Cardiac septum (tissue), 1 donor: ENCODE measurements around the gene AGRN. TPM values are rescaled to one million over a fixed set of nuclear protein-coding genes. Genes with fewer than 3 reads are reported as not detected.
"Not testable (repeated sequence)": the region's sequence is repeated elsewhere in the genome, so short reads cannot be mapped to it uniquely, and the experiment has no call there.

Source experiments
- DNase-seq: peaks from one replicate; pipeline ENCODE4 v3.0.0-alpha.2; 2020; ENCODE audit warnings: low spot score
- intact Hi-C: fragments of 100-400 bp; cut with DNase I; formaldehyde crosslinking; loops from one replicate; pipeline ENCODE4 v1.14.0; 2022
- total RNA-seq: library from RNA; stranded (reverse); fragmentation: NEBNext Ultra II Directional; extraction: Animal tissue kit (Norgen Biotek cat#: 25700); gene quantifications from one replicate; pipeline ENCODE4 v1.2.1, GENCODE V29; 2021
- donor health status: DM: no; HTN: no; CAD: no.

Gene AGRN
- total RNA-seq, 1 donor from 2014 or later = 27.0 TPM

- DNase-seq = no peak
- intact Hi-C loops = loop anchor here (10.0 kb wide), 1 partner anchor 54 kb away; the partner anchor contains the start of gene ISG15
Observed at GRCh38 chr1:1068517-1069055, 48.7 kb downstream of the AGRN start.

- DNase-seq = peak; percentile 84
- intact Hi-C loops = loop anchor here (10.0 kb wide), 1 partner anchor 54 kb away; the partner anchor contains the start of gene ISG15
Observed at GRCh38 chr1:1069056-1069710, 49.3 kb downstream of the AGRN start.

DNA sequence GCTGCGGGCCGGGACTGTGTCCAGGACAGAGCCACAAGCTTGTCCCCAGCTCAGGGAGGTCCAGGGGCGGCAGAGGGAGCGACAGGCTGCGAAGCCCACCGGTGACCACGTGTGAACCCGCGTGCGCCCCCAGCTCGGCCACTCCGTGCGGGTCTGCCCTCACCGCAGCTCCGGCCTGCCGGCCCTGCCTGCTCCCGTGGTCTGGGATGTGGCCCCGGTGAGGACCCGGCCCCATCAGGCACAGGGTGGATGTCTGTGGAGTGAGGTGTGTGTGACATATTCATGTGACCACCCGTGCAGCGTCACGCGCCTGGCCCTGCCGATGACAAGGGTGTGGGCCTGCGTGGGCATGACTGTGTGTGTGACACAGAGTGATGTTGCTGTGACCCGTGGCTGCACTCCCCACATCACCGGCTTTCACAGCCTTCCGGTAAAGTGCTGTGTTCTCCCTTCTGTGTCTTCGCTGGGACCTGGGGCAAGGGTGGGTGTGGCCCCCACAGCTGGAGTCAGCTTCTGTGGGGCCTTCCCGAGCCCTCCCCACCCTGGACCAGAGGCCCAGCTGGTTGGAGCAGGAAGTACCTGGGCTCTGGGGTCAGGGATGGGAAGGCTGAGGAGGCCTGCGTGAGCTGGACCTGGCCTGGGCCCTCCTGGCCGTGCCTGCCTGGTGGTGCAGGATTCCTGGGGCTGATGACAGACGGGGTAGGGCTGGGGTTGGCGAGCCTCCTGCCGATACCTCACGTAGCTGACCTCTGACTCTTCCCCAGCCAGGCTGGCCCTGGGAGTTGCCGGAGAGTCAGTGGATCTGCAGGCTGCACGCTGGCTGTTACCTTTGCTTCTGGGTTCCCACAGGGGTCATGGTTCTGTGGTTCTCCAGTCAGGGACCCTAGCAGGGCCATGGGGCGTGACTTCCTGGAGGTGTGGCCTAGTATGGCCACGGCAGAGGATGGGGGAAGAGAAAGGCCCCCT lies 50.1 kb downstream of the AGRN start:
- DNase-seq = no peak
- intact Hi-C loops = loop anchor here (10.0 kb wide), 1 partner anchor 55 kb away; the partner anchor contains the start of gene ISG15

DNA sequence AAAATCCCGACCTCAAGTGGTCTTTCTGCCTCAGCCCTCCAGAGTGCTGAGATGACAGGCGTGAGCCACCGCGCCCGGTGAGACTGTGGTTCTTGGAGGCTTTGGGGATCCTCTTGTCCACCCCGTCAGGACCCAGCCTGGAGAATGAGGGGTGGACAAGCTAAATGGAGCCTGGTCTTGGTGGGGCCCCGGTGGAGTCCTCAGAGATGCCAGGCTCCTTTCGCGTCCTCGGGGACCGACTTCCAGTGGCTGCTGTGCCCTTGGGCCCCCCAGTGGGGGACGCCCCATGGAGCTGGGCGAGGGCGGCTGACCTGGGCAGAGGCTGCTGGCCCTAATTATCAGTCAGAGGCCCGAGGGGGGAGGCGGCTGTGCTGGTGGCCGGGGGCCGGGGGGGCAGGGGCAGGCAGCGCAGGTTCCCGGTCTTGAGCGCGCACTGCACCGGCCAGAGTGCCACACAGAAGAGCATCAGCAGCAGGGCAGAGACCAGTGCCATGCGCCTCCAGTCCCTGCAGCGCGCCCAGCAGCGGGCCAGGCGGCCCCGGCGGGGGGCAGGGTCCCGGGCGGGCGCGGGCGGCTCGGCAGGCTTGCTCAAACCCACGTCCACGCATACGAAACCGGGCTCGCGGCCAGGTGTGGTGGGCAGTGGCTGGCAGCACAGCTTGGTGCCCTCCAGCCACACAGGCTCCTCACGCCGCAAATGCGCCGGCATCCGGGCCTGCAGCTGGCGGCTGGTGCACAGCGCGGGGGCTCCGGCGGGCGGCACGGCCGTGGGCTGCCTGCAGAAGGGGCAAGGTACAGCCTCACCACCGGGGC lies 51.8 kb downstream of the AGRN start:
- intact Hi-C loops = no loop called here
- DNase-seq = no peak

- intact Hi-C loops = no loop called here
- DNase-seq = no peak
Observed at GRCh38 chr1:1072299-1072848, 52.5 kb downstream of the AGRN start.

- no peak for DNase-seq
- intact Hi-C loops = no loop called here
Observed at GRCh38 chr1:1072849-1073742, 53.2 kb downstream of the AGRN start.

- intact Hi-C loops = no loop called here
- no peak for DNase-seq
Observed at GRCh38 chr1:1073743-1074587, 54.0 kb downstream of the AGRN start, which contains the start of gene RNF223. TSS of gene RNF223 (minus strand) at chr1:1074306. CDS start at chr1:1072566, 1,740 bp downstream.

DNA sequence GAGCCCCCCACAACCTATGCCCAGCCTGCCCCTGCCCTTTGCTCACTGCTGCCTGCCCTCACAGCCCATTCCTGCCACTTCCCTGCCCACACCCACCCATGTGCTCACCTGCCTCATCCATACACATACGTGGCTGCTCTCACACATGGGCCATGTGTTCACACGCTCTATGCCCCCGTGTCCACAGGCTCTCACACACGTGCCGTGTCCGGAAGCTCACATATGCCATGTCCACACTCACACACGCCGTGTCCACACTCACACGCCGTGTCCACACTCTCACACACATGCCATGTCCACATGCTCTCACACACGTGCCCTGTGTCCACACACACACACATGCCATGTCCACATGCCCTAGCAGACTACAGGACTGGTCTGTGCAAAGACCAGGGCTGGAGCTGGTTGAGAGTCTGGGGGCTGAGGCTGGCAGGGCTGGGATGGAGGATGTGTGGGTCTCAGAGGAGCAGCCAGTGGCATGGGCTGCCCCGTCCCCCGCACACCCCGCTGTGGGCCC lies 54.8 kb downstream of the AGRN start:
- intact Hi-C loops = no loop called here
- no peak for DNase-seq

GRCh38 chr1:1075148-1075935 lies 55.4 kb downstream of the AGRN start:
- no peak for DNase-seq

DNA sequence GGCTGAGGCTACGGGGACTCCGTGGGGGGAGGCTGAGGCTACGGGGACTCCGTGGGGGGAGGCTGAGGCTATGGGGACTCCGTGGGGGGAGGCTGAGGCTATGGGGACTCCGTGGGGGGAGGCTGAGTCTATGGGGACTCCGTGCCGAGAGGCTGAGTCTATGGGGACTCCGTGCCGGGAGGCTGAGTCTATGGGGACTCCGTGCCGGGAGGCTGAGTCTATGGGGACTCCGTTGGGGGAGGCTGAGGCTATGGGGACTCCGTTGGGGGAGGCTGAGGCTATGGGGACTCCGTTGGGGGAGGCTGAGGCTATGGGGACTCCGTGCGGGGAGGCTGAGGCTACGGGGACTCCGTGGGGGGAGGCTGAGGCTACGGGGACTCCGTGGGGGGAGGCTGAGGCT lies 57.5 kb downstream of the AGRN start:
- intact Hi-C loops, DNase-seq: not testable (repeated sequence)

More at GRCh38 chr1:1075148-1075935, 55.4 kb downstream of the AGRN start:
- intact Hi-C loops = no loop called here

- intact Hi-C loops = no loop called here
- DNase-seq = peak; percentile 75
Observed at GRCh38 chr1:1079408-1080121, 59.6 kb downstream of the AGRN start.

GRCh38 chr1:1080122-1080757 lies 60.3 kb downstream of the AGRN start:
- intact Hi-C loops = no loop called here
- DNase-seq = peak; percentile 77

- no peak for DNase-seq
- intact Hi-C loops = no loop called here
Observed at GRCh38 chr1:1080951-1081310, 61.0 kb downstream of the AGRN start.

DNA sequence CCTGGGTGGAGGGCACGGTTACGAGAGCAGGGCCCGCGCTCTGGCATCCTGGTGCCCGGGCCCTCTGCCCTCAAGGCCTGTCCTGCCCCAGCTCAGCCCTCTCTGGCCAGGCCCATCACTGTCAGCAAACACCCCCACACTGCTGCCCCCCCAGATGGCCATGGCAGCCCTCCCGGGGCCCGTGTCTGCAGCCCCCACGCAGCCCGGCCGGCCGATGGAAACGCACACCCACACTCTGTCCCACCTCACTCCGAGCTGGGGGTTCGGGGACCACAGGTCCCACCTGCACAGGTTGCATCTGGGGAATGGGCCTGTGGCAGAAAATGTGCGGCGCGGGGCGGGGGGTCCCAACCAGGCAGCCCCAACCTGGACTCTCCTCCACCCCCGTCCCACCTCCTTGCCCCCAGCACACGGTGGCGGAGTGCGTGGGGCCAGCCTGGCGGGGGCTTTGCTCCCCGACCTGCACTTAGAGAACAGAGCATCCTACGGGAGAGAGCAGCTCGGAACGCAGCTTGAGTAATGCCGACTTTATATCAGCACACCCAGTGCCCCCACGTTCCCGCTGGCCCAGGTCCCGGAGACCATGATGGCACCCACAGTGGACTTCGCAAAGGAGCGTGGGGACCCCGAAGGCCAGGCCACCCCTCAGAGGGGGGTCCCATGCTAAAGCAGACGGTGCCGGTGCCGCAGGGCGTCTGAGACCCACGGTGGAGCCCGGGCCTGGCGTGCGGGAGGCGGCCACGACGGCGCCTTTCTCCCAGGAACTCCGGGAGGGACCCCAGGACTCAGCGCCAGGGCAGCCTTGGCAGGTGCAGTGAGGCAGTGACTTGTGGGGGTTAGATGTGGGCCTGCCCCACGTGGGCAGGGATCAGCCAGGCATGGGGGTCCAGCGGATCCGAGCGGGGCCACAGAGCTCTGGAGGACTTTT lies 61.7 kb downstream of the AGRN start:
- DNase-seq = peak; percentile 59
- intact Hi-C loops = no loop called here
